ENCODE results near the gene TMEM38A. TPM values are rescaled to one million over a fixed set of nuclear protein-coding genes. Genes with fewer than 3 reads are reported as not detected.

The TMEM38A gene
- total RNA-seq, 4 donors from 2014 or later: 1.8 to 6.0 (median 2.2) TPM

DNA sequence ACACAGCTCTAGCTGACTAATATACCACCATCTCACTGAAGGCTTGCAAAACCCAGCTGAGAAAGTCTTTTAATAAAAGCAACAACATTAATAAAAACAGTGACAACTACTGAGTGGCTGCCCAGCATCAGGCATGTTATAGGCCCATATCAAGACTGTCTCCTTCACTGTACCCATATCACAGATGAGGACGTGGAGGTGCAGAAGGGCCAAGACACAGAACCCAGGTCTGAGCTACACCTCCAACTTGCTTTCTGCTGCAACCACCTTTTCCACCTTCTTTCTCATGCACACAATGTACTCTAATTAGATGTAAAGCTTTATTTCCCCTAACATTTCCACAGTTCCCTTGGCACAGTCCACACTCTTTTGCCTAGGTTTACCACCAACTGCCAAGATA lies 22.3 kb upstream of the TMEM38A start:
- TF ChIP-seq, protein P1, sequence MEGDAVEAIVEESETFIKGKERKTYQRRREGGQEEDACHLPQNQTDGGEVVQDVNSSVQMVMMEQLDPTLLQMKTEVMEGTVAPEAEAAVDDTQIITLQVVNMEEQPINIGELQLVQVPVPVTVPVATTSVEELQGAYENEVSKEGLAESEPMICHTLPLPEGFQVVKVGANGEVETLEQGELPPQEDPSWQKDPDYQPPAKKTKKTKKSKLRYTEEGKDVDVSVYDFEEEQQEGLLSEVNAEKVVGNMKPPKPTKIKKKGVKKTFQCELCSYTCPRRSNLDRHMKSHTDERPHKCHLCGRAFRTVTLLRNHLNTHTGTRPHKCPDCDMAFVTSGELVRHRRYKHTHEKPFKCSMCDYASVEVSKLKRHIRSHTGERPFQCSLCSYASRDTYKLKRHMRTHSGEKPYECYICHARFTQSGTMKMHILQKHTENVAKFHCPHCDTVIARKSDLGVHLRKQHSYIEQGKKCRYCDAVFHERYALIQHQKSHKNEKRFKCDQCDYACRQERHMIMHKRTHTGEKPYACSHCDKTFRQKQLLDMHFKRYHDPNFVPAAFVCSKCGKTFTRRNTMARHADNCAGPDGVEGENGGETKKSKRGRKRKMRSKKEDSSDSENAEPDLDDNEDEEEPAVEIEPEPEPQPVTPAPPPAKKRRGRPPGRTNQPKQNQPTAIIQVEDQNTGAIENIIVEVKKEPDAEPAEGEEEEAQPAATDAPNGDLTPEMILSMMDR (IDR thresholded peaks at IDR 0.05; ENCODE audit: low read depth): no peak

DNA sequence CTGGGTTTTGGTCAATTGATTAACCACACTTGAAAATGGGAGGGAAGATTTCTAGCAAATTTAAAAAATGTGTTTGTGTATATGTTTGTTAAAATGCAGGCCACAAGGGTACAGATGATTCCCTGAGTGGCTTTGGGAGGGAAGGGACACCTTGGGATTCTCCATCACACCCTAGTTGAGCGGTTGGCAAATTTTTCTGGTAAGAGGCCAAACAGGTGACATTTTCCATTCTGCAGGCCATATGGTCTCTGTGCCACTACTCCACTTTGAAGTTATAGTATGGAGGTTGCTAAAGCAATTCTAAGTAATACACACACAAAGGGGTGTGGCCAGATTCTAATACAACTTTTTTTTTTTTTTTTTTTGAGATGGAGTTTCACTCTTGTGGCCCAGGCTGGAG lies 20.0 kb upstream of the TMEM38A start:
- TF ChIP-seq, protein P1 (IDR thresholded peaks at IDR 0.05; ENCODE audit: low read depth): no peak

DNA sequence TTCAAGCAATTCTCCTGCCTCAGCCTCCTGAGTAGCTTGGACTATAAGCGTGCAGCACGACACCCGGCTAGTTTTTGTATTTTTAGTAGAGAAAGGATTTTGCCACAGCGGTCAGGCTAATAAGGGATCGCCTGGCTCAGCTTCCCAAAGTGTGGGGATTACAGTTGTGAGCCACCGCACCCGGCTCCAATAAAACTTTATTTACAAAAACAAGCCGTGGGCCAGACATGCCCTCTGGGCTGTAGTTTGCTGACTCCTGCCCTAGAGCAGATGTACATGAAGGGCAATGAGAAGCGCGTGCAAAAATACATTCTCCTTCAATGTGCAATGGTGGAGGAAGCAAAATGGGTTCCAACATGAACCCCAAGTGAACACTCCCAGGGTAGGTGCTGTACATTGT lies 19.2 kb upstream of the TMEM38A start:
- TF ChIP-seq, protein P1 (IDR thresholded peaks at IDR 0.05; ENCODE audit: low read depth): no peak

DNA sequence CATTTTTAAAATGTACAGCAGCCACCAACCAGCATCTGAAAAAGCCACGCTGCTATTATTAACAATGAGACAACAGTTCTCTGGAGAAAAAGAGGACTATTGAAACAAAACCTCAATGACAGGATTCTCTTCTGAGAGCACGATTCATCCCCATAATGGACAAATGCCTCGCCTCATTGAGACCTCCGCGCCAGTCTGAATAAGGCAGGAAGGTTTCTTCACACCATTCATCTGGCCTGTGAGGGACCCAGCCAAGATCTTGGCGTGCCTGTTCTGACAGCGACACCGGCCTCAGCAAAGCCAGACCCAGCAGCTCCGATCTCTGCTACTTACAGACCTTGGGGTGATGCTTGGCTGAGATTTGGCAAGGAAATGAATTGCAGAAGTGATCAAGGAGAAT lies 15.8 kb upstream of the TMEM38A start:
- TF ChIP-seq, protein P1 (IDR thresholded peaks at IDR 0.05; ENCODE audit: low read depth): no peak

DNA sequence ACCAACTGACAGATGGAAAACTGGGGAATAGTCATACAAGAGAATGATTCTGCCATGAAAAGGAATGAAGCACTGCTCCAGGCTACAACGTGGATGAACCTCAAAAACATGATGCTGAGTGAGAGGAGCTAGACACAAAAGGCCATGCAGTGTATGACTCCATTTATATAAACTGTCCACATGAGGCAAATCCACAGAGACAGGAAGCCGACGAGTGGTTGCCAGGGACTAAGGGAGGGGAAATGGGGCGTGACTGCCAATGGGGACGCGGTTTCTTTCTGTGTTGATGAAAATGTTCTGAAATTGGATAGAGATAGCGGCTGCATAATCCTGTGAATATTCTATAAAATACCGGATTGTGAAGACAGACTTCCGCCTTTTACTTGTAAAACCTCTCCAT lies 11.2 kb upstream of the TMEM38A start:
- TF ChIP-seq, protein P1 (IDR thresholded peaks at IDR 0.05; ENCODE audit: low read depth): no peak

DNA sequence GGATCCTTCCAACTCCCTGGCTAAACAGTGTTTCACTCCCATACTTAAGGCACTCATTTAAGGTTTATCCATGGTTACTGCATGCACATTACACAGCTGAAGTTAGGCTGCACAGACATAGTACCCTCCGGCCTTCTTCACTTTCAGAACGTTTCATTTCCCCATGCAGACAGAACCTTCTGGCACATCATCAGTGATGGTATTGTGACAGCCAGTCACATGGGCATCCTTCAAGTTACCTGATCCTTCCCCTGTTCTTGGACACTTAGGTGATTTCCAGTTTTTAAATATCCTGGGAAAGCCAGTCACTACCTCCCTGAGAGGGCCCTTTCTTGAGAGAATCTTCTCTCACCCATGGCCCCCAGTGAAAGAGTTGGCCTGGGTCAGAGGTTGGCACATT lies 10.1 kb upstream of the TMEM38A start:
- TF ChIP-seq, protein P1 (IDR thresholded peaks at IDR 0.05; ENCODE audit: low read depth): no peak

DNA sequence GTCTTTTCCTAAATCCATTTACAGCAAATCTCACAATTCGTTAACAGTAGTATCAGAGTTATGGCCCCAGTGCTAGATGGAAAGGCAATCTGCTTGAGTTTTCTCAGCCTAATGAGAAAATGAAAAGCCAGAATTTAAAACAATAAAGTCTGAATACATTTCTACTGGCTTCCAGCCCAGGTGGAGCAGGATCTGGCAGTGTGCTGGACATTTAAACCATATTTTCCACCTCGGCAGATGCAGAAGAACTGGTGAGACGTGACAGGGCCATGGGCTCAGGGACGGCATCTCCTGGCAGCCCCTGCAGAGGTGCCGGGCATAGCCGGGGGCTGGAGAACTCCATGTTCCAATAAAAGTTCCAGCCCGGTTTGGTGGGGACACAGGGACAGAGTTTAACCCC lies 8.1 kb upstream of the TMEM38A start:
- TF ChIP-seq, protein P1 (IDR thresholded peaks at IDR 0.05; ENCODE audit: low read depth): no peak

Data from subcutaneous adipose tissue (tissue), 4 donors.